GM21515 (cell line): Measurements from ENCODE around the gene POGLUT2.
"Not testable (repeated sequence)": the region's sequence is repeated elsewhere in the genome, so short reads cannot be mapped to it uniquely, and the experiment has no call there.

ENCODE experiments used
- ATAC-seq: cut with Tn5 transposase; IDR thresholded peaks from one replicate; pipeline ENCODE4 v1.9.1; 2021; ENCODE audit not compliant: unreplicated experiment

The POGLUT2 gene

DNA sequence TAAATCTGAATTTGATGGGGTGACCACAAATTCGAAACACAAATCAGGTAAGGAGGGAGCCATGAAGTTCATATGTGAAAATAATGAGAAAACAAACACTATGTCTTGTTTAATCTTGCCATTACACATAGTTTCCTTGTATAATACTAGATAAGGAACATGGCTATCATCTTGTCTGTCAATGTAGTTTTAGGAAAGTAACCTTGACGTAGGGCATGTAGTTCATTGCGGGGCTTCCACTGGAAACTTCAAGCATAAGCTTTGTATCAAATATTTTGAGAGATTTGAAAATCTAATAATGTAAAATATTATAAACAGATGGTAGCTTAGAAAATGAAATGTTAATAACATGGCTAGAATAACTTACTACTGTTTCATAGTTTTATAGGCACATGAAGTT is 8.9 kb upstream of the POGLUT2 start:
- ATAC-seq, result no peak

DNA sequence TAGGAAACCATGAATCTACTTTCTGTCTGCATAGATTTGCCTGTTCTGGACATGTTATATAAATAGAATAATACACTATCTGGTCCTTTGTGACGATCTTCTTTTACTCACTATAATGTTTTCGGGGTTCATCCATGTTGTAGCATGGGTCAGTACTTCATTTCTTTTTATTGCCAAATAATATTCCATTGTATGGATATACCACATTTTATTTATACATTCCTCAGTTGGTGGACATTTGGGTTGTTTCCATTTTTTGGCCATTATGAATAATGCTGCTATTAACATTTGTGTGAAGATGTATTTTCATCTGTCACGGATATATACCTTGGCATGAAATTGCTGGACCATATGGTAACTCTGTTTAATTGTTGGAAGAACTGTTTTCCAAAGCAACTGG is 6.9 kb upstream of the POGLUT2 start:
- no peak for ATAC-seq

DNA sequence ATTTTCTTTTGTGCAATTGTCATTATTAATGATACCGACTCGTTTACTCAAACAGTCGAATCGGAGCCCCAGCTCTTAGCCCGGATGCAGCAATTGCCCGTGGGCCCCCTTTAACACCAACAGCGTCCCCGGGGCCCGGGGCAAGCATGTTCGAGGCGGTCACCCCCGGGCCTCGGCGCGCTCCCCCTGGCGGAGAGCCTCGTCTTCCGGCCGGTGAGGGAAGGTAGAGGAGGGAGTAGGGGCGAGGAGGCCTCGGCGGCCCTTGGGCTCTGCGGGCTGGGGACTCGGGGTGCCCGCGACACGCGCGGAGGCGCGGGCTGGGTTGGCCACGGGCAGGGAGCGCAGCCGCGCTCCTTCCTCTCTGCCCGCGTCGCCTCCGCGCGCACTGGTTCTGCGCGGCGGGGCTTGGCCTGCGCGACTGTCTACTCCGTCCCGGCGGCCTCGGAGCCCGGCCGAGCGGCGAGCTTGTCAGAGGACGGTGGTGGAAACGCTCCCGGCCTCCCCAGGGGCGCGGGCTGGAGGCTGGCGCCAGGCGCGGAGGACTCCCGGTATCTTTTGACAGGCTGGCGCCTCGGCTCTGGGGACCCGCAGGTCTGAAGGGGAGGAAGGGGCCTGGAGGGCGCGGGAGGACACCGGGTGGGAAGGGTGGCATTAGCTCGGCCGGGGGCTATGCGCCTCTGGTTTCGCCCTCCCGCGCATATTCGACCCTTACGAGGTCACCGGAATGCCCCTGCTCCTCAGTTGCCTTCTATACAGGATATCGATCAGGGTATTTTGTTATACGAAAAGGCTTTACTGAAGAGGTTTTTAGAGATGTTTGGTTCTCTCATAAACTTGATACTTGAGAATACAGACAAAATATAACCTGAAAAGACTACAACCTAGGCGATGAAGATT is 1.6 kb upstream of the POGLUT2 start:
- peak; percentile 79 for ATAC-seq

DNA sequence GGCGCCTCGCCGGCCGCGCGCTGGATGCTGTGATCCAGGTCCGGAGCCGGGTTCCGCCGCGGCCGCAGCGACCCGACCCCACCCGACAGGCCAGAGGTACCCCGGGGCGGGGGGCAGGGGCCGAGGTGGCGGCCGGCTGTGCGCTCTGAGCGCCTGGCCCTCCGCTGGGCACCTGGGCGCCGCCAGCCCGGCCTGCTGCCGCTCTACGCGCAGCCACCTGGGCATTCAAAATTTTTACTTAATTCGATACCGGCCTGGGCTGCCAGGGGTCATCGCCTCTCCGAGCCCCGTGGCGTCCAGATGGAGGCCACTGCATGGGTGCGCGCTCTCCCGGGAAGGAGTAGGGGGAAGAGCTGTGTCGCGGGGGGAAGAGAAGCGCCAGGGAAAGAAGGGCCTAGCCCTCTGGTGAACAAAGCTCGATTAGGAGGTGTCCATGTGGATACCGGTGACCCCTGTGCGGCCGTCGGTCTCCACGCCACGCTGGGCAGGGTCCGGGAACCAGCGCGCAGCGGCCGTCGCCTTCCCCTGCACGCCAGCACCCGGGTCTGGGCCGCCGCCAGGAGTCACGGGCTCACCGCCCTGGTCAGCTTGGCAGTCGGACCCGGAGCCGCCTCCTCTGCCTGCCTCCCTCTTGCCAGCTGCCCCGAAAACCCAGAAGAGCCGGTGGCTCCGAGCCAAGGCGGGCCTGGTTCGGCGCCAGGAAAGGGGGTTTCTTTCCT is 809 bp upstream of the POGLUT2 start:
- peak; percentile 9 for ATAC-seq

DNA sequence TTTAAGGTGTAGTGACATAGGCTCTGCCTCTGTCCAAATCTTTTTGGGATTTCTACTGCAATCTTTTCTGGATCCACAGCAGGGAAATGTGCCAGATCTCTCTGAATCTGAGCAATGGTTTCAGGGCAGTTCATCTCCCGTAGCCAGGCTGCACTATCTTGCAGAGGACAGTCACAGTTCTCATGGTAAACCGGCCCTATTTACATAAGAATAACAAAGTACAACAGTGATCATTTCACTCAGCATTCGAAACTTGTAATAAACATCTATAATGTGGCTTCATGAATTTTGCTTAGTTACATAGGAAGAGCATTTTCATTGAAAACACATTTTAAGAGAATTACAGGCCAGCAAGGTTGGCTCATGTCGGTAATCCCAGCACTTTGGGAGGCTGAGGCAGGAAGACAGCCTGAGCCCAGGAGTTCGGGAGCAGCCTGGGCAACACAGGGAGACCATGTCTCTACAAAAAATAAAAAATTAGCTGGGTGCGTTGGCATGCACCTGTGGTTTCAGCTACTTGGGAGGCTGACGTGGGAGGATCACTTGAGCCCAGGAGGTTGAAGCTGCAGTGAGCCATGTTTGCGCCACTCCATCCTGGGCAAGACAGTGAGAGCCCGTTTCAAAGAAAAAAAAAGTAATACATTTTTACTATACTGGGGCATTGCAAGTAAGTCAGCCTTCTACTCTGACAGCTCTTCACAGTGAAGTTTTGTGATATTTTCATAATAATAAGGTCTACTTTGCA is 5.0 kb downstream of the POGLUT2 start:
- no peak for ATAC-seq

DNA sequence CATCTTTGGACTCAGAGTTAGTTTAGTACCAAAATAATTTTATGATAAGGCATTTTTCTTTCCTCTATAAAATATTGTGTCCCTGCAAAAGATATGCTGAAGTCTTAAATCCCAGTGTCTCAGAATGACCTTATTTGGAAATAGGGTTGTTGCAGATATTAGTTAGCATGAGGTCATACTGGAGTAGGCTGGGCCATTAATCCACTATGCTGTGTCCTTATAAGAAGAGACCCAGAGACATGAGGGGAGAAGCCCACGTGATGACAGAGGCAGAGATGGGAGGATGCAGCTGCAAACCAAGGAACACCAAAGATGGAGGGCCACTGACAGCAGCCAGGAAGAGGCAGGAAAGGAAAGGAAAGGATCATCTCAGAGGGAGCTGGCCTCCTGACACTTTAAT is 6.4 kb downstream of the POGLUT2 start:
- ATAC-seq, result no peak

DNA sequence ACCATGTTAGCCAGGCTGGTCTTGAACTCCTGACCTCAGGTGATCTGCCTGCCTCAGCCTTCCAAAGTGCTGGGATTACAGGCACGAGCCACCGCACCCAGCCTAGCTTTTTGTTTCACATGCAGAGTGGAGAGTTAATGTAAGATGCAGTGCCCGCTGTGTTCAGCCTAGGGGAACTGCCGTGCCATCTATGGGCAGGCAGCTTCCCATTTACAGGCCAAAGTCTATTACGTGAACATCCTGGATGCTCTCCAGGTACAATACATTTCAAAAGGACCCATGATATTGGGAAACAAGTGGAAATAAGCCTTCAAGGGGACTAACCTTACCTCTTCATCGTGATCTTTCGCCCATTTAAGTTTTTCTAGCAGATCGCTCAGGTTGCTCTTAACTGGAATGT is 10.1 kb downstream of the POGLUT2 start:
- no peak for ATAC-seq

DNA sequence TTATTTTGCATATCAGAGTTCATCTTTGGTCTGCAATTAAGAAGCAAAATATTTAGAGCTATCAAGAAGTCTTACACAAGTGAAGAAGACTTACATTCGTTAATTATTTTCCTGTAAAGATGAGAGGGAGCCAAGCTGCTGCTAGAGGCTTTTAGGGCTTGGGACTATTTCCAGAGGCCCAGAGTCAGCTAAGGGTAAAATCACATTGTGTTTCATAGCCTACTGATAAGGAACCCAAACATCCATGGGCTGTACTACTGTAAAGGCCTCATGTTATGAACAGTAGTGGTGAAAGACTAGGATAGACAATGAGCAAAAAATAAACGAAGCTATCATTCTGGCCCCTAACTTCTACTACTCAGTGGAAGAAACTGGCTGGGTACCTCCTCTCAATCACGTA is 14.3 kb downstream of the POGLUT2 start:
- ATAC-seq, result no peak

DNA sequence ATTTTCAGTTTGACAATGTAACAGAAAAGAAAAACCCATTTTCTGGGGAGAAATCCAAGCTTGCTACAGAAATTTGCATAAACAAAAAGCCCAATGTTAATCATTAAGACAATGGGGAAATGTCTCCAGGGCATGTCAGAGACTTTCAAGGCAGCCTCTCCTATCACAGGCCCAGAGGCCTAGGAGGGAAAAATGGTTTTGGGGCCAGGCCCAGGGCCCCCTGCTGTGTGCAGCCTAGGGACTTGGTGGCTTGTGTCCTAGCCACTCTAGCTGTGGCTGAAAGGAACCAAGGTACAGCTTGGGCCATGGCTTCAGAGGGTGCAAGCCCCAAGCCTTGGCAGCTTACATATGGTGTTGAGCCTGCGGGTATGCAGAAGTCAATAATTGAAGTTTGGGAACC is 17.2 kb downstream of the POGLUT2 start:
- ATAC-seq, result no peak

DNA sequence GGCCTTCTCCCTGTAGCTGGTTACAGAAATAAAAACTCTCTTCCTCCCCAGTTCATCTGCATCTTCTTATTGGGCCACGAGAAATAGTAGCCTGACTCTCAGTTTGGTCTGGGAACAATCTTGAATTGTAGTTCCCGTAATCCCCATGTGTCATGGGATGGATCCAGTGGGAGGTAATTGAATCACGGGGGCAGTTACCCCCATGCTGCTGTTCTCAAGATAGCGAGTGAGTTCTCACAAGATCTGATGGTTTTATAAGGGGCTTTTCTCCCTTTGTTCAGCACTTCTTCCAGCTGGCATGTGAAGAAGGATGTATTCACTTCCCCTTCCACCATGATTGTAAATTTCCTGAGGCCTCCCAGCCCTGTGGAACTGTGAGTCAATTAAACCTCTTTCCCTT is 18.1 kb downstream of the POGLUT2 start:
- not testable (repeated sequence) for ATAC-seq

DNA sequence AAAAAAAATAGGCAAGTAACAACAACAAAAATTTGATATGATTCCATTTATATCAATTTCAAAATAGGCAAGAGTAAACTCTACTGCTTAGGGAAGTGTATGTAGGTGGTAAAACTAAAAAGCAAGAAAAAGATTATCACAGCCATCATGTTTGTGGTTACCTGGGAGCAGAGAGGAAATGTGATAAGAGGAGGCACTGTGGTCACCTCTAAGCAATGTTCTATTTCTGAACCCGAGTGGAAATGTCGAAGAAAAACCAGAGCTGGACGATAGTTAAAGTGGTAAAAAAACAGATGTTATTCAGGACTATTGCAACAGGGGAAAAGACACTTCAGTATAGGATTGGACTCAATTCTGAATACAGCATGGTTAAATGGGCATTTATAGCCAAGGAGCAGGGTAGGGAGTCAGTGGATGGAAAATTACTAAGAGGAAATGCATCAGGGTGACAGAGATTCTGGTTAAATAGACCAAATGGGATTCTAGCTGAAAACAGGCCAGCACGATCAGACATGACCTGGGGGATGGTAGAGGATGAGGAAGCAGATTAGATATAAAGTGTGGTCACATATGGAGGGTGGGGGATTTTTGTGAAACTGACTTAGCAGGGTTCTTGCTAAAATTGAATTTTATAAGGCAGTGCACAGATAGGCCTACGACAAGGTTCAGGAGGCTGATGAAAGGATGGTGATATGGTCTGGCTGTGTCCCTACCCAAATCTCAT is 19.2 kb downstream of the POGLUT2 start:
- ATAC-seq, result no peak

DNA sequence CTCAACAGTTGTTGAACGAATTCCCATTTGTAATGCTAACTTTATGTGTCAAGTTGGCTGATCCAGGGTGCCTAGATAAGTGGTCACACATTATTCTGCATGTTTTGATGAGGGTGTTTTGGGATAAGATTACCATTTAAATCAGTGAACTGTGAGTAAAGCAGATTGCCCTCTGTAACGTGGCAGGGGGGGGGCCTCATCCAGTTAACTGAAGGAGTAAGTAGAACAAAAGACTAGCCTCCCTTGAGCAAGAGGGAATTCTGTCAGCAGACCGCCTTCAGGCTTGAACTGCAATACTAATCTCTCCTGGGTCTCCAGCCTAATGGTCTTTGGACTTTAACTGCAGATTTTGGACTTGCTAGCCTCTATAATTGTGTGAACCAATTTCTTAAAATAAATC is 21.0 kb downstream of the POGLUT2 start:
- no peak for ATAC-seq

DNA sequence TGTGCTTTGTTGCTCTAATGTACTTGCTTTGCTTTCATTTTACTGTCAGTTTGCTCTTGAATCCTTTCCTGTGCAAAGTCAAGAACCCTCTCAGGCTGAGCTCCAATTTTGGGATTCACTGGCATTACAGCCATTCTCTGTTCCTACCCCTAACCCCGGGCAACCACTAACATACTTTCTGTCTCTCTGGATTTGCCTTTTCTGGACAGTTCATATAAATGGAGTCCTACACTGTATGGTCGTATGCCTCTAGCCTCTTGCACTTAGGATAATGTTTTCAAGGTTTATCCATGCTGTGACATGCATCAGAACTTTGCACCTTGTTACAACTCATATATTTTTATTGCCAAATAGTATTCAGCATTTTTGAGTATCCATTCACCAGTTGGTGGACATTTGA is 22.5 kb downstream of the POGLUT2 start:
- ATAC-seq, result no peak

DNA sequence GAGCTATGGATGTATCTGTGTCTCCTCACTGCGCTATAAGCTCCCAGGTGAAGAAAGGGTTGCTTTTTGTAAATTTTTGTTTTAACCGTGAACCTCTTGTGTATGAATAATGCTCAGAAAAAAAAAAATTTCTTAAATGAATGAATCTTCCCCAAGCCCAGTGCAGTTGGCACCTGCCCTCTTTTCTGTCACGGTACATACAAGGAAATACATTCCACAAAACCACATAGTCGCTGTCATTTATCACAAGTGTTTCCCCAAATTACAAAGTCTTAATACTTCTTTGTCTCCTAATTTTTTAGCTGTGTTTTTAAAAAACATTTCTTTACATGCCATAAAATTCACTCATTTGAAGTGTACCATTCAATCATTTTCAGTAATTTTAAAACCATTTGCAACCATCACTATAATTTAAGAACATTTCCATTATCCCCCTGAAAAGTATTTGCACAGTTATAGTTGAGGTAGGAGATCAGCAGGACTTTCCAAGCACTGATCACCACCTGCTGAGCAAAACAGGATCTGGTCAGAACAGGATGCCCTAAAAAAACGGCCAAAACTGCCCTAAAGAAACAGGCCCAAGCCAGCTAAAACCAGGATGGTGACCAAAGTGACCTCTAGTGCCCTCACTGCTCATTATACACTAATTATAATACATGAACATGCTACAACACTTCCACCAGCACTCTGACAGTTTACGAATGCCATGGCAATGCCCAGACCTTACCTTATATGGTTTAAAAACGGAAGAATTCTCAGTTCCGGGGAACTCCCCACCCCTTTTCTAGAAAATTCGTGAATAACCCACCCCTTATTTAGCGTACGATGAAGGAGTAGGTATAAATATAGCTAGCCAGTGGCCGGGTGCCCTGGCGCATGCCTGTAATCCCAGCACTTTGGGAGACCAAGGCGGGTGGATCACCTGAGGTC is 23.9 kb downstream of the POGLUT2 start:
- no peak for ATAC-seq

DNA sequence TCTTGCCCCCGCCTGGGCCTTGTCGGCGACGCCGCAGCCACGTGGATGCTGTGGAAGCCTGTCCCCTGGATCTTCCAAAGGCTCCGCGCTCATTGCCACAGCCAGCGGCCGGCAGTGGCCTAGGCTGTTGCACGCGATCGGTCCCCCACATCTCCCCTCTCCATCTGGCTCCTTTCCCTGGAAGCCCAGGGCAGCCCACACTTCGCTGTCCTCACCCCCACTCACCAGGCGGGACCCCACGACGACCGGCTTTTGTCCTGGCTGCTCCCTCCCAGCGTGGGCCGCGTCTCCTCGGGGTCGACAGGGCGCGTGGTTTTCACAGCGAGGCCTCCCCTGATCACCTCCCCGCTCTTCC is 24.6 kb downstream of the POGLUT2 start:
- ATAC-seq, result no peak

DNA sequence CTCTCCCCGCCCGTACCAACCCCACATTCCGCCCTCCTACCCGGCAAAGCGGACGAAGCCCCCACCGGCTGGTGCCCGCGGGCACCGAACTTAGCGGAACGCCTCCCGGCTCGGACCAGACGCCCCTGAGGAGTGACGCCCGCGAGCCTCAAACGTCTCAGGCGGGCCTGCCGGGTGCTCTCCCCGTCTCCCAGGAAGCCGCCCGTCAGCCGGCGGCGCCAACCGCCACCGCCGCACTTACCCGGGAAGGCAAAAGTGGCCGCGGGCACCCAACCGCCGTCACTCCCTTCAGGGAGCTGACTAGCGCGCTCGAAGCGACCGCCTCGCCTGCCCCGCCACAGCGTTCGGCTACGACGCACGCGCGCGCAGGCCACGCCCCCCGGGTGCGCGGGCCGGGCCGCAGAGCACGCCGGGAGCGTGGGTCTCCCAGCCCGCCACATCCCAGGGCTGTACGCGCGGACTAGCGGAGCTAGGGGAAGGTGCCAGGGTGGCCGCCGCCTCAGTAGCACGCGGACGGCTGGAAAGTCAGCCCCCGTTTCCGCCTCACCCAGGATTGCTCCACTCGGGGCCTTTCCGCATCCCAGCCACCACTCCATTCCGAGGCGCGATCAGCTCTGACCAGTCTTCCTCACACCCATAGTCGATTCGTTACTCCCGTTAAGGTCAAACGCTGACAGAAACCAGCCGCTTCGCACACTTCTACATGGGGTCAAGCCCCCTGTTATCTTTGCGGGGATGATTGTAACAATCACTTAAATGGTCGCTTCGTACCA is 25.1 kb downstream of the POGLUT2 start, which contains the start of gene TEX30:
Gene TEX30 (minus strand): TSS at position 346 of the 773 bp plus-strand sequence. CDS start 3,760 bp downstream, outside the sequence.
- ATAC-seq, result peak; percentile 95

DNA sequence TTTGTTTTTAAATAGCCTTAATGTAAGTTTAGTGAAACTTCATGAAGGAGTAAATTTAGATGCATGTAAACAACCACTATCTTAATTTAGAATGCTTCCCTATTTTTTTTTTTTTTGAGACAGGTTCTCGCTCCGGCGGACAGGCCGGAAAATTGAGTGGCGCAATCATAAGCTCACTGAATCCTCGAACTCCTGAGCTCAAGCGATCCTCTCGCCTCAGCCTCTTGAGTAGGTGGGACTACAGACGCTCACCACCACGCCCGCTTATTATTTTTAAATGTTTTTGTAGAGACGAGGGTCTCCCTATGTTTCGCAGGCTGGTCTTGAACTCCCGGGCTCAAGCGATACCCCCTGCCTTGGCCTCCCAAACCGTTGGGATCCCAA is 26.7 kb downstream of the POGLUT2 start:
- no peak for ATAC-seq

DNA sequence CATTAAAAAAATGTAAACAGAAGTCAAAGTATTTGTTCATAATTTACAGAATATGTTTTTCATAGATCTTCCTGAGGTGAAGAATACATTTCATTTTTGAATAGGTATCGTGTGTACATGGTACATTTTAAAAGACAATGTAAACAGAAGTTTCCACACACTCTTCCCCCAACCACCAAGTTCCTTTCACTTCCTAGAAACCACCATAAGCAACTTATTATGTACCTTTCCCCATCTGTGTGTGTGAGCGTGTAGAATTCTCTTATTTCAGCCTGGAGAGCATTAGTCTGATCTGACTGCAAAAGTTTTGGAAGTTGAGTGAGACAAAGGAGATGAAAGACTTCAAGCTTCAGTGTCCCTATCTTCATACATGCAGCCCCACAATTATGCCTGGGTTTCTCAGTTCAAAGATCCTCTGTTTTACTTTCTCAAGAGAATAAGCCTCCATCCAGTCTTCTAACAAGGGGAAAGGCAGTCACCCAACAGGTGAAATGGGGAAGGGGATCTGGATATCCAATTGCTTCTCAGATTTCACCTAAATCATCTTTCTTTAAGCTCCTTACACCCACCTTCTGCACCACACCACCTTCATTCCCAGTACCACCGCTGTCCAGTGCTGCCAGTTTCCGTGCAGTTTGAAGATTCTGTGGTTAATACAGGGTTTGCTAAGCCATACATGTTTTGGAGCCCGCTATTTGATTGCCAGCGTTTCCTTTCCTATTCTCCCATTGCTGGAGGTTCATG is 27.3 kb downstream of the POGLUT2 start:
- no peak for ATAC-seq
